ENCODE results near the gene LAMA4.
"Not testable (repeated sequence)": the region's sequence is repeated elsewhere in the genome, so short reads cannot be mapped to it uniquely, and the experiment has no call there.

Gene LAMA4

GRCh38 chr6:112216662-112217551 is 37.5 kb downstream of the LAMA4 start:
- Mint-ChIP-seq H3K36me3 (no peaks in the 10 kb centered on the region), H3K4me3 (no peak overlapping the region), H3K27ac (no peak overlapping the region), H3K9me3 (no peaks in the 10 kb centered on the region), H3K4me1 (no peaks in the 10 kb centered on the region), H3K27me3 (peaks cover 12% of the 10 kb centered on the region)

GRCh38 chr6:112215488-112216284 is 38.7 kb downstream of the LAMA4 start:
- H3K27ac Mint-ChIP-seq, result no peak overlapping the region
- no peaks in the 10 kb centered on the region for H3K9me3 Mint-ChIP-seq
- no peak overlapping the region for H3K4me3 Mint-ChIP-seq
- H3K36me3 Mint-ChIP-seq, result no peaks in the 10 kb centered on the region
- H3K4me1 Mint-ChIP-seq, result no peaks in the 10 kb centered on the region
- H3K27me3 Mint-ChIP-seq, result peaks cover 17% of the 10 kb centered on the region

- no peak overlapping the region for H3K27ac Mint-ChIP-seq
- H3K9me3 Mint-ChIP-seq, result no peaks in the 10 kb centered on the region
- H3K4me3 Mint-ChIP-seq, result no peak overlapping the region
- no peaks in the 10 kb centered on the region for H3K4me1 Mint-ChIP-seq
- no peaks in the 10 kb centered on the region for H3K36me3 Mint-ChIP-seq
- peaks cover 17% of the 10 kb centered on the region for H3K27me3 Mint-ChIP-seq
Observed at GRCh38 chr6:112214739-112215269, 39.6 kb downstream of the LAMA4 start.

GRCh38 chr6:112210852-112211251 is 43.5 kb downstream of the LAMA4 start:
- no peak overlapping the region for H3K27ac Mint-ChIP-seq
- no peaks in the 10 kb centered on the region for H3K9me3 Mint-ChIP-seq
- peaks cover 12% of the 10 kb centered on the region for H3K27me3 Mint-ChIP-seq
- no peak overlapping the region for H3K4me3 Mint-ChIP-seq
- H3K4me1 Mint-ChIP-seq, result no peaks in the 10 kb centered on the region
- no peaks in the 10 kb centered on the region for H3K36me3 Mint-ChIP-seq

GRCh38 chr6:112209131-112209530 is 45.2 kb downstream of the LAMA4 start:
- Mint-ChIP-seq H3K27me3 (peaks cover 17% of the 10 kb centered on the region), H3K36me3 (no peaks in the 10 kb centered on the region), H3K4me3 (no peak overlapping the region), H3K27ac (no peak overlapping the region), H3K4me1 (no peaks in the 10 kb centered on the region), H3K9me3 (no peaks in the 10 kb centered on the region)

GRCh38 chr6:112207776-112208175 is 46.6 kb downstream of the LAMA4 start:
- H3K4me3 Mint-ChIP-seq, result no peak overlapping the region
- H3K36me3 Mint-ChIP-seq, result no peaks in the 10 kb centered on the region
- H3K9me3 Mint-ChIP-seq, result no peaks in the 10 kb centered on the region
- H3K27me3 Mint-ChIP-seq, result peaks cover 14% of the 10 kb centered on the region
- no peaks in the 10 kb centered on the region for H3K4me1 Mint-ChIP-seq
- H3K27ac Mint-ChIP-seq, result no peak overlapping the region

GRCh38 chr6:112207131-112207530 is 47.2 kb downstream of the LAMA4 start:
- Mint-ChIP-seq H3K36me3 (no peaks in the 10 kb centered on the region), H3K4me3 (no peak overlapping the region), H3K9me3 (no peaks in the 10 kb centered on the region), H3K27me3 (peaks cover 16% of the 10 kb centered on the region), H3K4me1 (no peaks in the 10 kb centered on the region), H3K27ac (no peak overlapping the region)

- Mint-ChIP-seq H3K36me3 (no peaks in the 10 kb centered on the region), H3K27me3 (peaks cover 11% of the 10 kb centered on the region), H3K27ac (no peak overlapping the region), H3K9me3 (no peaks in the 10 kb centered on the region), H3K4me3 (no peak overlapping the region), H3K4me1 (no peaks in the 10 kb centered on the region)
Observed at GRCh38 chr6:112206110-112206458, 48.3 kb downstream of the LAMA4 start.

- Mint-ChIP-seq H3K36me3 (no peaks in the 10 kb centered on the region), H3K9me3 (no peaks in the 10 kb centered on the region), H3K27ac (no peak overlapping the region), H3K4me1 (no peaks in the 10 kb centered on the region), H3K4me3 (no peak overlapping the region), H3K27me3 (peaks cover 12% of the 10 kb centered on the region)
Observed at GRCh38 chr6:112205427-112206109, 48.8 kb downstream of the LAMA4 start.

GRCh38 chr6:112204350-112204706 is 50.0 kb downstream of the LAMA4 start:
- Mint-ChIP-seq H3K36me3 (peaks cover 2% of the 10 kb centered on the region), H3K9me3 (no peaks in the 10 kb centered on the region), H3K27ac (no peak overlapping the region), H3K27me3 (peaks cover 15% of the 10 kb centered on the region), H3K4me1 (no peaks in the 10 kb centered on the region), H3K4me3 (no peak overlapping the region)

GRCh38 chr6:112203577-112204349 is 50.6 kb downstream of the LAMA4 start:
- peaks cover 18% of the 10 kb centered on the region for H3K27me3 Mint-ChIP-seq
- no peaks in the 10 kb centered on the region for H3K4me1 Mint-ChIP-seq
- no peak overlapping the region for H3K27ac Mint-ChIP-seq
- H3K4me3 Mint-ChIP-seq, result no peak overlapping the region
- H3K9me3 Mint-ChIP-seq, result no peaks in the 10 kb centered on the region
- H3K36me3 Mint-ChIP-seq, result peaks cover 2% of the 10 kb centered on the region

- Mint-ChIP-seq H3K4me1 (no peaks in the 10 kb centered on the region), H3K36me3 (peaks cover 2% of the 10 kb centered on the region), H3K27ac (no peak overlapping the region), H3K4me3 (no peak overlapping the region), H3K9me3 (no peaks in the 10 kb centered on the region), H3K27me3 (peaks cover 22% of the 10 kb centered on the region)
Observed at GRCh38 chr6:112202639-112203341, 51.6 kb downstream of the LAMA4 start.

- H3K27me3 Mint-ChIP-seq, result peaks cover 20% of the 10 kb centered on the region
- not testable (repeated sequence) for H3K4me1 Mint-ChIP-seq, H3K36me3 Mint-ChIP-seq, H3K27ac Mint-ChIP-seq, H3K9me3 Mint-ChIP-seq, H3K4me3 Mint-ChIP-seq
Observed at GRCh38 chr6:112200185-112200914, 54.0 kb downstream of the LAMA4 start.

GRCh38 chr6:112199001-112199403 is 55.4 kb downstream of the LAMA4 start:
- H3K4me3 Mint-ChIP-seq, result no peak overlapping the region
- H3K36me3 Mint-ChIP-seq, result peaks cover 2% of the 10 kb centered on the region
- no peak overlapping the region for H3K27ac Mint-ChIP-seq
- no peaks in the 10 kb centered on the region for H3K4me1 Mint-ChIP-seq
- H3K9me3 Mint-ChIP-seq, result no peaks in the 10 kb centered on the region
- H3K27me3 Mint-ChIP-seq, result peaks cover 15% of the 10 kb centered on the region

Data from activated naive CD4-positive, alpha-beta T cell treated with anti-CD3 and anti-CD28 coated beads, Interleukin-2, amount 50 U/mL, for 24 hours (primary cell).